SK-N-SH (cell line): ENCODE data around the gene LPGAT1. TPM values are rescaled to one million over a fixed set of nuclear protein-coding genes. Genes with fewer than 3 reads are reported as not detected.

Source experiments
- CTCF ChIA-PET: fragments of 300-600, 350-600 bp; formaldehyde crosslinking; extraction: SDS; loops from one replicate; lab custom pipeline; 2021; lab: Yijun Ruan, JAX
- POLR2A ChIA-PET: fragments of 350-600 bp; sonication (Branson Sonifier 250); formaldehyde crosslinking; extraction: SDS; loops from one replicate; lab custom pipeline; 2020; ENCODE audit warnings: antibody characterized with exemption, inconsistent platforms; lab: Yijun Ruan, JAX
- DNase-seq: peaks from one replicate; pipeline ENCODE4 v3.0.0; 2012
- H2AFZ ChIP-seq: fragments of 200-600 bp; sonication (generic); 2 replicates; pipeline ENCODE4 v1.8.1; 2016; ENCODE audit warnings: antibody characterized with exemption, mild to moderate bottlenecking, low read depth
- H3F3A ChIP-seq: fragments of 200-600 bp; sonication (generic); replicated peaks from 2 replicates; pipeline ENCODE3; 2016; ENCODE audit warnings: antibody characterized with exemption, mild to moderate bottlenecking; ENCODE audit not compliant: insufficient read depth
- H3K27ac ChIP-seq, 2 experiments: fragments of 200-500 bp in 1 of 2; fragments of 200-600 bp in 1 of 2; sonication (Bioruptor generic) in 1 of 2; sonication (generic), shearing (Covaris generic) in 1 of 2; 2 replicates each; pipeline versions ENCODE4 v1.5.1 to v1.6.1; 2014 to 2016; ENCODE audit warnings: low read depth in 2 of 2, inconsistent platforms in 1 of 2, low read length in 1 of 2, mild to moderate bottlenecking in 1 of 2, mixed read lengths in 1 of 2
- H3K27me3 ChIP-seq: fragments of 200-600 bp; sonication (generic), shearing (Covaris generic); 2 replicates; pipeline ENCODE4 v1.6.1; 2016; ENCODE audit warnings: mixed run types; ENCODE audit not compliant: insufficient read depth
- H3K36me3 ChIP-seq, 2 experiments: fragments of 200-500 bp in 1 of 2; fragments of 200-600 bp in 1 of 2; sonication (Bioruptor generic) in 1 of 2; sonication (generic) in 1 of 2; replicated peaks in 1 of 2; 2 replicates each; pipeline versions ENCODE3 to v1.5.1; 2014 to 2016; ENCODE audit warnings: low read length in 1 of 2, mild to moderate bottlenecking in 1 of 2; ENCODE audit not compliant: insufficient read depth in 2 of 2, control insufficient read depth in 1 of 2
- H3K4me1 ChIP-seq, 2 experiments: fragments of 200-500 bp in 1 of 2; fragments of 200-600 bp in 1 of 2; sonication (Bioruptor generic) in 1 of 2; sonication (generic), shearing (Covaris generic) in 1 of 2; 2 replicates each; pipeline versions ENCODE4 v1.5.1 to v1.6.1; 2014 to 2016; ENCODE audit warnings: low read depth in 1 of 2, low read length in 1 of 2, mixed run types in 1 of 2; ENCODE audit not compliant: insufficient read depth in 2 of 2, control insufficient read depth in 1 of 2
- H3K4me2 ChIP-seq: fragments of 200-600 bp; sonication (generic), shearing (Covaris generic); 2 replicates; pipeline ENCODE4 v1.6.1; 2017; ENCODE audit warnings: mixed run types
- H3K4me3 ChIP-seq, 2 experiments: fragments of 200-500 bp in 1 of 2; fragments of 200-600 bp in 1 of 2; sonication (Bioruptor generic) in 1 of 2; sonication (generic), shearing (Covaris generic) in 1 of 2; 2 replicates each; pipeline versions ENCODE4 v1.5.1 to v1.8.1; 2014 to 2016; ENCODE audit warnings: low read depth in 2 of 2, inconsistent platforms in 1 of 2, low read length in 1 of 2, mild to moderate bottlenecking in 1 of 2, mixed read lengths in 1 of 2, moderate library complexity in 1 of 2
- H3K79me2 ChIP-seq: fragments of 200-600 bp; sonication (generic); 2 replicates; pipeline ENCODE4 v1.8.1; 2017; ENCODE audit warnings: mild to moderate bottlenecking; ENCODE audit not compliant: insufficient read depth
- H3K9ac ChIP-seq: fragments of 200-600 bp; sonication (generic); 2 replicates; pipeline ENCODE4 v1.6.1; 2017; ENCODE audit warnings: mixed run types
- H3K9me2 ChIP-seq: fragments of 200-600 bp; sonication (generic); 2 replicates; pipeline ENCODE4 v1.6.1; 2017; ENCODE audit warnings: mixed run types
- H3K9me3 ChIP-seq: fragments of 200-600 bp; sonication (generic); 2 replicates; pipeline ENCODE4 v1.6.1; 2017; ENCODE audit warnings: mixed run types, mild to moderate bottlenecking, moderate library complexity
- H4K20me1 ChIP-seq: fragments of 200-600 bp; sonication (generic); 2 replicates; pipeline ENCODE4 v1.6.1; 2017; ENCODE audit warnings: mild to moderate bottlenecking, mixed run types; ENCODE audit not compliant: insufficient read depth
- MXI1 ChIP-seq: IDR thresholded peaks from 2 replicates; pipeline ENCODE4 v1.6.1; 2012; ENCODE audit warnings: mild to moderate bottlenecking, low read depth, low read length, improper control_type of control experiment
- NRF1 ChIP-seq: IDR thresholded peaks from 2 replicates; pipeline ENCODE4 v1.6.1; 2012; ENCODE audit warnings: low read depth, mild to moderate bottlenecking, low read length
- RAD21 ChIP-seq: IDR thresholded peaks from 2 replicates; pipeline ENCODE4 v1.6.1; 2012; ENCODE audit warnings: mild to moderate bottlenecking, low read length
- REST ChIP-seq: IDR thresholded peaks from 2 replicates; pipeline ENCODE4 v1.6.1; 2012; ENCODE audit warnings: mild to moderate bottlenecking, low read depth, low read length, moderate library complexity
- RFX5 ChIP-seq: IDR thresholded peaks from 2 replicates; pipeline ENCODE4 v1.6.1; 2012; ENCODE audit warnings: mild to moderate bottlenecking, improper control_type of control experiment, low read length
- RXRA ChIP-seq: IDR thresholded peaks from 2 replicates; pipeline ENCODE4 v1.4.0; 2012; ENCODE audit warnings: low read depth, mild to moderate bottlenecking, borderline replicate concordance
- TAF1 ChIP-seq: IDR thresholded peaks from 2 replicates; pipeline ENCODE4 v1.6.1; 2012; ENCODE audit warnings: low read depth, mild to moderate bottlenecking, low read length, moderate library complexity, borderline replicate concordance
- TCF12 ChIP-seq: IDR thresholded peaks from 2 replicates; pipeline ENCODE4 v1.4.0; 2012
- WGBS: methylation state at CpG from one replicate; pipeline ENCODE4 v1.1.6; 2017; ENCODE audit warnings: low lambda C conversion rate; 5-methylcytosine and 5-hydroxymethylcytosine counted together
- polyA plus RNA-seq, 3 experiments: library from polyadenylated mRNA; depleted of rRNA; stranded (reverse); fragments of >200 nt; gene quantifications; 2 replicates each; pipeline ENCODE4 v1.2.3, GENCODE V29; 2012

Gene LPGAT1
- polyA plus RNA-seq, 1 of the 3 experiments (the other 2 are of a cell fraction), result 4.8 TPM

DNA sequence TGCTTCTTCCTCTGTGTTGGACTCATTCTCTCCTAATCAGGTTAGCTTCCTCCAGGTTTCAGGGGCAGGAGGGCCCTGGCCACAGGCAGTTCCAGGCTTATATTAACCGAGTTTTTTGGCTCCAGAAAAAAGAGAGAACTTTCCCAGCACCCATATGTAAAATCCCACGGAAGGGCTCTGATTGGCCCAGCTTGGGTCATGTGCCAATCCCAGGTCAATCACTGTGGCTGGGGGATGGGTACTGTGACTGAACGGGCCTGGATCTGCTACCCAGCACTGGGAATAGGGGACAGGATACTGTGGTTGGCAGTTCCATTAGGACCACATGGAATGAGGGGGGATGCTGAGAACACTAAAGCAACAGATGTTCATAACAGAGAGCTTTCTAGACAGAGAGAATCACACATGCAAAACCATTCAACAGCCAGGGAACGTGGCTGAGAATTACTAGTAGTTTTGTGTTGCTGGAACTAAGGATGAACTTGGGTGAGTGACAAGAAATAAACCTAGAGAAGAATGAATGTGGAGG is 104.0 kb downstream of the LPGAT1 start (continued):
- TF ChIP-seq REST, result no peak

- POLR2A ChIA-PET, result no interaction called here
These were observed 105.8 kb downstream of the LPGAT1 start for GRCh38 chr1:211724687-211725196.

More at GRCh38 chr1:211724687-211725196, 105.8 kb downstream of the LPGAT1 start:
- Histone ChIP-seq H3K79me2 (no peaks in the 10 kb centered on the region), H3F3A (no peaks in the 10 kb centered on the region), H3K9me2 (no peaks in the 10 kb centered on the region), H3K27ac (no peak overlapping the region), H2AFZ (no peak overlapping the region), H4K20me1 (no peaks in the 10 kb centered on the region), H3K4me3 (no peak overlapping the region), H3K9ac (no peak overlapping the region), H3K4me1 (no peaks in the 10 kb centered on the region), H3K4me2 (no peak overlapping the region), H3K9me3 (no peaks in the 10 kb centered on the region), H3K36me3 (no peaks in the 10 kb centered on the region), H3K27me3 (no peaks in the 10 kb centered on the region)
- DNase-seq, result no peak
- 82% methylated on average over 10 of the region's 11 CpGs for WGBS
- TF ChIP-seq MXI1 (no peak), NRF1 (no peak), RAD21 (no peak), RFX5 (no peak), RXRA (no peak), TAF1 (no peak), REST (no peak), TCF12 (no peak)
- CTCF ChIA-PET, result interaction anchor here (0.6 to 1.5 kb wide), 3 partner anchors 27 to 1967 kb away, joined by 3 to 4 read pairs (median 3); no protein-coding TSS in a partner anchor
